Measurements from ENCODE around the gene CST3. TPM values are rescaled to one million over a fixed set of nuclear protein-coding genes. Genes with fewer than 3 reads are reported as not detected.

The CST3 gene
- total and polyA plus RNA-seq, 10 of the 15 experiments (the other 5 are each of a cell fraction or from before 2014, with no cell fraction given), result 11.8 to 127 (median 57.8) TPM

GRCh38 chr20:23614163-23614562, 23.6 kb downstream of the CST3 start (continued):
- TF ChIP-seq, protein P1, sequence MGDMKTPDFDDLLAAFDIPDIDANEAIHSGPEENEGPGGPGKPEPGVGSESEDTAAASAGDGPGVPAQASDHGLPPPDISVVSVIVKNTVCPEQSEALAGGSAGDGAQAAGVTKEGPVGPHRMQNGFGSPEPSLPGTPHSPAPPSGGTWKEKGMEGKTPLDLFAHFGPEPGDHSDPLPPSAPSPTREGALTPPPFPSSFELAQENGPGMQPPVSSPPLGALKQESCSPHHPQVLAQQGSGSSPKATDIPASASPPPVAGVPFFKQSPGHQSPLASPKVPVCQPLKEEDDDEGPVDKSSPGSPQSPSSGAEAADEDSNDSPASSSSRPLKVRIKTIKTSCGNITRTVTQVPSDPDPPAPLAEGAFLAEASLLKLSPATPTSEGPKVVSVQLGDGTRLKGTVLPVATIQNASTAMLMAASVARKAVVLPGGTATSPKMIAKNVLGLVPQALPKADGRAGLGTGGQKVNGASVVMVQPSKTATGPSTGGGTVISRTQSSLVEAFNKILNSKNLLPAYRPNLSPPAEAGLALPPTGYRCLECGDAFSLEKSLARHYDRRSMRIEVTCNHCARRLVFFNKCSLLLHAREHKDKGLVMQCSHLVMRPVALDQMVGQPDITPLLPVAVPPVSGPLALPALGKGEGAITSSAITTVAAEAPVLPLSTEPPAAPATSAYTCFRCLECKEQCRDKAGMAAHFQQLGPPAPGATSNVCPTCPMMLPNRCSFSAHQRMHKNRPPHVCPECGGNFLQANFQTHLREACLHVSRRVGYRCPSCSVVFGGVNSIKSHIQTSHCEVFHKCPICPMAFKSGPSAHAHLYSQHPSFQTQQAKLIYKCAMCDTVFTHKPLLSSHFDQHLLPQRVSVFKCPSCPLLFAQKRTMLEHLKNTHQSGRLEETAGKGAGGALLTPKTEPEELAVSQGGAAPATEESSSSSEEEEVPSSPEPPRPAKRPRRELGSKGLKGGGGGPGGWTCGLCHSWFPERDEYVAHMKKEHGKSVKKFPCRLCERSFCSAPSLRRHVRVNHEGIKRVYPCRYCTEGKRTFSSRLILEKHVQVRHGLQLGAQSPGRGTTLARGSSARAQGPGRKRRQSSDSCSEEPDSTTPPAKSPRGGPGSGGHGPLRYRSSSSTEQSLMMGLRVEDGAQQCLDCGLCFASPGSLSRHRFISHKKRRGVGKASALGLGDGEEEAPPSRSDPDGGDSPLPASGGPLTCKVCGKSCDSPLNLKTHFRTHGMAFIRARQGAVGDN (IDR thresholded peaks at IDR 0.05), result no peak
- no peak for TF ChIP-seq MYC (IDR thresholded peaks at IDR 0.05; ENCODE audit: insufficient read depth, insufficient read length, insufficient replicate concordance, low read length, severe bottlenecking)
- no peak for TF ChIP-seq BMI1 (IDR thresholded peaks at IDR 0.05; ENCODE audit: borderline replicate concordance)
- no peak for TF ChIP-seq GABPA (IDR thresholded peaks at IDR 0.05; ENCODE audit: low read depth)

DNA sequence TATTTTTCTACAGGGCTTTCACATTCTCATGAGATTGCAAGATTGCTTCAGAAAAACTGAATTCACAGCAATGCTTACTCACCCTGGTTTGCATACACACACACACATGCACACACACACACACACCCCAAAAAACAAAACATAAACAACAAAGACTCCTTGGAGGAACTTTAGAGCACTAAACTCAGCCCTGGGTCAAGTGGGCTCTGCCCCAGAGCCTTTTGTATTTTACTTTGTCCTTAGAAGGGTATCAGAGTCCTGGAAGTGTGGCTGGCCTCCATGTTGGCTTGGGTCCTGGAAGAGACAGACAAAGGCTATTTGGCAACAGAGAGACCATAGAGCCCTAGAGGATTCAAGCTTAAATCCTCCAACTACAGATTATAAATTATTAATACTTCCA, 24.1 kb downstream of the CST3 start:
- Histone ChIP-seq H3K9me3 (replicated peaks; ENCODE audit: control insufficient read depth, insufficient read depth, low read length) (no peaks in the 10 kb centered on the region), H3K9ac (ENCODE audit: control insufficient read depth, insufficient read depth, low read length) (no peak overlapping the region), H3K4me2 (ENCODE audit: control insufficient read depth, insufficient read depth) (no peak overlapping the region), H3K79me2 (ENCODE audit: control insufficient read depth, insufficient read depth, low read length) (no peaks in the 10 kb centered on the region), H3K27ac (ENCODE audit: control insufficient read depth, insufficient read depth) (no peak overlapping the region), H3K4me3 (no peak overlapping the region), H3K27me3 (replicated peaks in 1 of 2; ENCODE audit: control insufficient read depth in 2 of 2, insufficient read depth in 2 of 2, low read length in 1 of 2) (no peaks in the 10 kb centered on the region), H3K36me3 (ENCODE audit: control insufficient read depth in 2 of 2, insufficient read depth in 2 of 2, low read length in 1 of 2) (no peaks in the 10 kb centered on the region), H2AFZ (ENCODE audit: control insufficient read depth, low read depth, low read length) (no peak overlapping the region), H4K20me1 (ENCODE audit: control insufficient read depth, insufficient read depth) (no peaks in the 10 kb centered on the region), H3K4me1 (ENCODE audit: control insufficient read depth, insufficient read depth, low read length) (no peaks in the 10 kb centered on the region)
- ATAC-seq (no peak), DNase-seq (ENCODE audit: low read depth, low spot score) (no peak), FAIRE-seq (no peak)
- no TSS peak for BruUV-seq (replicated peaks)
- intact Hi-C loops (cut with micrococcal nuclease; ENCODE audit: unreplicated experiment), result no loop called here
- POLR2A ChIA-PET, result no interaction called here
- RAD21 ChIA-PET (ENCODE audit: unreplicated experiment), result no interaction called here
- SMC1A ChIA-PET (ENCODE audit: uncharacterized antibody, unreplicated experiment), result interaction anchor here (0.7 to 1.3 kb wide), 2 partner anchors 93 to 172 kb away, joined by 3 read pairs; no protein-coding TSS in a partner anchor
- in situ Hi-C loops (cut with MboI), result no loop called here
- CTCF ChIA-PET, result interaction anchor here (1.6 kb wide), 1 partner anchor 172 kb away, joined by 4 read pairs; no protein-coding TSS in a partner anchor
- TF ChIP-seq CTCF (IDR thresholded peaks at IDR 0.05 in 2 of 3, conservative IDR thresholded peaks at IDR 0.05 in 1 of 3; ENCODE audit: control insufficient read depth in 2 of 3, extremely low read depth in 1 of 3, insufficient read depth in 1 of 3, low read depth in 3 of 3, low read length in 3 of 3), result no peak
- TF ChIP-seq, protein P2, sequence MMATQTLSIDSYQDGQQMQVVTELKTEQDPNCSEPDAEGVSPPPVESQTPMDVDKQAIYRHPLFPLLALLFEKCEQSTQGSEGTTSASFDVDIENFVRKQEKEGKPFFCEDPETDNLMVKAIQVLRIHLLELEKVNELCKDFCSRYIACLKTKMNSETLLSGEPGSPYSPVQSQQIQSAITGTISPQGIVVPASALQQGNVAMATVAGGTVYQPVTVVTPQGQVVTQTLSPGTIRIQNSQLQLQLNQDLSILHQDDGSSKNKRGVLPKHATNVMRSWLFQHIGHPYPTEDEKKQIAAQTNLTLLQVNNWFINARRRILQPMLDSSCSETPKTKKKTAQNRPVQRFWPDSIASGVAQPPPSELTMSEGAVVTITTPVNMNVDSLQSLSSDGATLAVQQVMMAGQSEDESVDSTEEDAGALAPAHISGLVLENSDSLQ (IDR thresholded peaks at IDR 0.05), result no peak
- no peak for TF ChIP-seq ZBTB11 (CRISPR knock-in tag; IDR thresholded peaks at IDR 0.05)
- TF ChIP-seq, protein P3, sequence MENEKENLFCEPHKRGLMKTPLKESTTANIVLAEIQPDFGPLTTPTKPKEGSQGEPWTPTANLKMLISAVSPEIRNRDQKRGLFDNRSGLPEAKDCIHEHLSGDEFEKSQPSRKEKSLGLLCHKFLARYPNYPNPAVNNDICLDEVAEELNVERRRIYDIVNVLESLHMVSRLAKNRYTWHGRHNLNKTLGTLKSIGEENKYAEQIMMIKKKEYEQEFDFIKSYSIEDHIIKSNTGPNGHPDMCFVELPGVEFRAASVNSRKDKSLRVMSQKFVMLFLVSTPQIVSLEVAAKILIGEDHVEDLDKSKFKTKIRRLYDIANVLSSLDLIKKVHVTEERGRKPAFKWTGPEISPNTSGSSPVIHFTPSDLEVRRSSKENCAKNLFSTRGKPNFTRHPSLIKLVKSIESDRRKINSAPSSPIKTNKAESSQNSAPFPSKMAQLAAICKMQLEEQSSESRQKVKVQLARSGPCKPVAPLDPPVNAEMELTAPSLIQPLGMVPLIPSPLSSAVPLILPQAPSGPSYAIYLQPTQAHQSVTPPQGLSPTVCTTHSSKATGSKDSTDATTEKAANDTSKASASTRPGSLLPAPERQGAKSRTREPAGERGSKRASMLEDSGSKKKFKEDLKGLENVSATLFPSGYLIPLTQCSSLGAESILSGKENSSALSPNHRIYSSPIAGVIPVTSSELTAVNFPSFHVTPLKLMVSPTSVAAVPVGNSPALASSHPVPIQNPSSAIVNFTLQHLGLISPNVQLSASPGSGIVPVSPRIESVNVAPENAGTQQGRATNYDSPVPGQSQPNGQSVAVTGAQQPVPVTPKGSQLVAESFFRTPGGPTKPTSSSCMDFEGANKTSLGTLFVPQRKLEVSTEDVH (IDR thresholded peaks at IDR 0.05; ENCODE audit: low read depth, partially characterized antibody), result no peak

All from GM12878 (cell line).